ENCODE measurements around the gene IQCF2. TPM values are rescaled to one million over a fixed set of nuclear protein-coding genes. Genes with fewer than 3 reads are reported as not detected.

Gene IQCF2
- total RNA-seq: not detected

DNA sequence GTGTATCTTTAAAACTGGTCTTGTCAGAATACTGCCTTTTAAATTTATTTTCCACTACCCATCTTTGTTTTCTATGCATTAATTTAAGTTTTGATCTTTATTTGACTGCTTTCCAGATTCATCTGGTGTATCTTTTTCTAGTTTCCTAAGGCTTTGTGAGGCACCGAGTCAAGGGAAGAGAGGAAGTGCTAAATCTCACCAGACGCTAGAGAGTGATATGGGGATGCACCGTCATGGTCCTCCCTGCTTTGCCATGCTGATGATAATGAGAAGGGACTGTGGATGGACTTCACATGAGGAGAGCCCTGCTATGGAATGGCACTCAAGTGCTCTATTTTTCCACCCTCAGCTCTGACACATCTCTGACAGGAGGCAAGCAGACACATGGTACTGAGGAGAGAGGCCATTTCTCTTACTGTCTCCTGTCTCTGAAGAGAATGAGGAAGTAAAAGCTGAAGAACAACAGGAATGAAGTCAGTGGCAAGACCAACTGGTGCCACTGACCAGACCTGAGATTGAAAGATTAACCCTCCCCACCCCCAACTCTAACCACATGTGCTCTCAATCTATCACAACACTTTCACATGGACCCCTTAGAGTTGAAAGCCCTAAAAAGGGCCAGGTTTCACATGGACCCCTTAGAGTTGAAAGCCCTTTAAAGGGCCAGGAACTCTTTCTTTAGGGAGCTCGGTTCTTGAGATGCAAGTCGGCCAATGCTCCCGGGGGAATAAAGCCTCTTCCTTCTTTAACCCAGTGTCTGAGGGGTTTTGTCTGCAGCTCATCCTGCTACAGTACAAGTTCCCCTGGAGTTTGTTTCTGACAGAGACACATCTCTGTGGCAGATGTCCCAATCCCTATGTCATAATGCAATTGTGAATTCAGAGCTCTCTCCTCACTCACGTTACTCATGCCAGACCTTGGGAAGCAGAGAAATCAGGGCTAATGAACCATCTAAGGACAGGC lies at the start of gene IQCF2:
Gene IQCF2, plus strand, starts transcription at position 913 of the 963 bp plus-strand sequence. CDS start 52 bp downstream, outside the sequence.
- intact Hi-C loops (cut with DNase I): no loop called here
- 69% methylated on average over 4 of the region's 7 CpGs for WGBS
- no peak for TF ChIP-seq EP300 (IDR thresholded peaks at IDR 0.05)
- TF ChIP-seq POLR2A (IDR thresholded peaks at IDR 0.05; ENCODE audit: low read depth): no peak
- TF ChIP-seq POLR2AphosphoS5 (IDR thresholded peaks at IDR 0.05): no peak
- TF ChIP-seq, protein P1, sequence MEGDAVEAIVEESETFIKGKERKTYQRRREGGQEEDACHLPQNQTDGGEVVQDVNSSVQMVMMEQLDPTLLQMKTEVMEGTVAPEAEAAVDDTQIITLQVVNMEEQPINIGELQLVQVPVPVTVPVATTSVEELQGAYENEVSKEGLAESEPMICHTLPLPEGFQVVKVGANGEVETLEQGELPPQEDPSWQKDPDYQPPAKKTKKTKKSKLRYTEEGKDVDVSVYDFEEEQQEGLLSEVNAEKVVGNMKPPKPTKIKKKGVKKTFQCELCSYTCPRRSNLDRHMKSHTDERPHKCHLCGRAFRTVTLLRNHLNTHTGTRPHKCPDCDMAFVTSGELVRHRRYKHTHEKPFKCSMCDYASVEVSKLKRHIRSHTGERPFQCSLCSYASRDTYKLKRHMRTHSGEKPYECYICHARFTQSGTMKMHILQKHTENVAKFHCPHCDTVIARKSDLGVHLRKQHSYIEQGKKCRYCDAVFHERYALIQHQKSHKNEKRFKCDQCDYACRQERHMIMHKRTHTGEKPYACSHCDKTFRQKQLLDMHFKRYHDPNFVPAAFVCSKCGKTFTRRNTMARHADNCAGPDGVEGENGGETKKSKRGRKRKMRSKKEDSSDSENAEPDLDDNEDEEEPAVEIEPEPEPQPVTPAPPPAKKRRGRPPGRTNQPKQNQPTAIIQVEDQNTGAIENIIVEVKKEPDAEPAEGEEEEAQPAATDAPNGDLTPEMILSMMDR (IDR thresholded peaks at IDR 0.05): no peak
- Histone ChIP-seq H3K4me1 (no peaks in the 10 kb centered on the region), H3K36me3 (no peaks in the 10 kb centered on the region), H3K27ac (replicated peaks in 1 of 4) (no peak within 1 kb of the TSS), H3K9me3 (no peaks in the 10 kb centered on the region), H3K4me3 (no peak within 1 kb of the TSS), H3K27me3 (peaks cover 0 to 3% (median 0%) of the 10 kb centered on the region in 4 donors)
- peak; percentile 87 for DNase-seq (ENCODE audit: extremely low spot score)

DNA sequence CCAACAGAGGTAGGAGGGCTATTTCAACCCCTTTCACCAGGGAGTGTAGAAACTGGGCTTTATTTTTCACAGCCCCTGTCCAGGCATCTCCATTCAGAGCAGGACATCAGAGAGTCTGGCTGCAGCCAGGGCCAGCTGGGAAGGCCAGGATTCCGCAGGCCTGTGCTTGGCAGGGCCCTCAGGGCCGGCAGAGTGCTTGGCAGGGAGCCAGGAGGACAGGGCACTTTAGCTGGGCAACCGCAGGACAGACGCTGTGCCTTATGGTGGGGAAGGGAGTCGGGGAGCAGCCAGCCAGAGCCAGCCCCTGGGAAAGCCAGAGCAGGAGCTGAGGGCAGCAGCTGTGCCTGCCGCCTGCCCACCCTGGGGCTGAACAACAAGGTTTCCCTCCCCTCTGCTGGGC lies 47.9 kb upstream of the IQCF2 start:
- Histone ChIP-seq H3K27me3 (peaks cover 0 to 9% (median 0%) of the 10 kb centered on the region in 4 donors), H3K4me1 (no peaks in the 10 kb centered on the region), H3K27ac (replicated peaks in 1 of 4) (no peak overlapping the region), H3K9me3 (no peaks in the 10 kb centered on the region), H3K4me3 (no peak overlapping the region), H3K36me3 (no peaks in the 10 kb centered on the region)
- TF ChIP-seq POLR2AphosphoS5 (IDR thresholded peaks at IDR 0.05): no peak
- TF ChIP-seq POLR2A (IDR thresholded peaks at IDR 0.05; ENCODE audit: low read depth): no peak
- TF ChIP-seq EP300 (IDR thresholded peaks at IDR 0.05): no peak
- TF ChIP-seq, protein P1 (IDR thresholded peaks at IDR 0.05): no peak
- WGBS: 70% methylated on average over 4 of the region's 6 CpGs
- intact Hi-C loops (cut with DNase I): no loop called here
- peak; percentile 84 for DNase-seq (ENCODE audit: extremely low spot score)

DNA sequence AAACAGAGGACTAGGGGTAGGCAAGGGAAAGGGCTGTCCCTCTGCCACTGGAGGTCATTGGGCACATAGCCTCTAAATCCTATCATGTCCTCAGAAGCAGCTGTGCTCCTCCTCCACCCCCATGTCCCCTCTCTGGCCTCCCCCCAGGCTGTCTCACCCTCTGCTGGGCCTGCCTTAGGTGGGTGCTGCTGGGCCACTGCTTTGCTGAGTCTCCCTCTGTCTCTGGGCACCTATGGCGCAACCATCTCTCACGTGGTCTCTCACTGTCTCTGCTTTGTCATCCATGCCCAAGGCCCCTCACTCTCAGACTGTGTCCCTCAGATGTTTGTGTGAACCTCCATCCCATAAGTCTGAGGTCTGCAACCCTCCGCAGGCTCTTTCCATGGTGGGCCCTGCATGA lies 47.4 kb upstream of the IQCF2 start:
- Histone ChIP-seq H3K36me3 (no peaks in the 10 kb centered on the region), H3K27me3 (peaks cover 0 to 14% (median 0%) of the 10 kb centered on the region in 4 donors), H3K27ac (replicated peaks in 1 of 4) (no peak overlapping the region), H3K9me3 (no peaks in the 10 kb centered on the region), H3K4me3 (no peak overlapping the region), H3K4me1 (no peaks in the 10 kb centered on the region)
- TF ChIP-seq POLR2A (IDR thresholded peaks at IDR 0.05; ENCODE audit: low read depth) (no peak), POLR2AphosphoS5 (IDR thresholded peaks at IDR 0.05) (no peak), EP300 (IDR thresholded peaks at IDR 0.05) (no peak)
- TF ChIP-seq, protein P1 (IDR thresholded peaks at IDR 0.05): no peak
- intact Hi-C loops (cut with DNase I): no loop called here
- 85% methylated on average over 3 of the region's 3 CpGs for WGBS
- DNase-seq (ENCODE audit: extremely low spot score): peak; percentile 87

DNA sequence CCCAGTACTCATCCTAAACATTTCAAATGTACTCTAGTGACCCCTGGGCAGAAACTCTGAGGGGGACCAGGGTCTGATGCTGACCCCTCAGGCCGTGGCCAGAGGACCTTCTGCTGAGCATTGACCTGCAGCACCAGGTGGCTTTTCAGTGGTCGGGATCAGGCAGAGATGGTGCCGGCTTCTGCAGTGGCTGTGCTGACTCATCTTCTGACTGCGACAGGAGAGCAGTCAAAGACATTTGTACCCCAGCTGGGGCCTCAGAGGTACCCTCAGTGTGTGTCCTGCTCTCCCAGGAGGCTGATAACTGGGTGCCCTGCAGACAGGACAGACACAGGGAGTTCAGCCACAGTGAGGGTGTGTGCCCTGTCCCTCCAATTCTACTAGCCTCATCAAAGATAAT lies 45.8 kb upstream of the IQCF2 start:
- intact Hi-C loops (cut with DNase I): no loop called here
- Histone ChIP-seq H3K36me3 (no peaks in the 10 kb centered on the region), H3K9me3 (no peaks in the 10 kb centered on the region), H3K4me1 (no peaks in the 10 kb centered on the region), H3K27ac (replicated peaks in 1 of 4) (no peak overlapping the region), H3K27me3 (peaks cover 0 to 28% (median 0%) of the 10 kb centered on the region in 4 donors), H3K4me3 (no peak overlapping the region)
- DNase-seq (ENCODE audit: extremely low spot score): peak; percentile 79
- 57% methylated on average over 4 of the region's 4 CpGs for WGBS
- TF ChIP-seq, protein P1 (IDR thresholded peaks at IDR 0.05): no peak
- TF ChIP-seq POLR2A (IDR thresholded peaks at IDR 0.05; ENCODE audit: low read depth): no peak
- no peak for TF ChIP-seq EP300 (IDR thresholded peaks at IDR 0.05)
- TF ChIP-seq POLR2AphosphoS5 (IDR thresholded peaks at IDR 0.05): no peak

All from esophagus muscularis mucosa (tissue), 4 donors.